Activated CD8-positive, alpha-beta T cell treated with anti-CD3 and anti-CD28 coated beads, Interleukin-2, amount 10 ng/mL, durations not matched to agents 7 days and 5 days (primary cell): ENCODE results near the gene TULP4. TPM values are rescaled to one million over a fixed set of nuclear protein-coding genes. Genes with fewer than 3 reads are reported as not detected.
A peak's percentile ranks its signal among the peaks of the same experiment; 100 is the strongest.
"Not testable (repeated sequence)": the region's sequence is repeated elsewhere in the genome, so short reads cannot be mapped to it uniquely, and the experiment has no call there.

ENCODE experiments used
- ATAC-seq: fragments of 150-1000 bp; cut with Tn5 transposase; one replicate; pipeline ENCODE4 v1.10.0; 2021; ENCODE audit warnings: moderate library complexity
- CTCF ChIA-PET: fragments of 350-600 bp; sonication (Branson Sonifier 250); formaldehyde crosslinking; loops from one replicate; lab custom pipeline; 2021; ENCODE audit warnings: antibody characterized with exemption; lab: Charles Lee
- POLR2A ChIA-PET: fragments of 350-600 bp; sonication (Branson Sonifier 250); formaldehyde crosslinking; loops from one replicate; lab custom pipeline; 2021; ENCODE audit warnings: antibody characterized with exemption; lab: Charles Lee
- DNase-seq: peaks from one replicate; pipeline ENCODE4 v3.0.0-alpha.2; 2020
- H3K27ac Mint-ChIP-seq: one replicate; pipeline ENCODE4 v1.8.0; 2021; ENCODE audit warnings: mild to moderate bottlenecking, mixed read lengths
- H3K27me3 Mint-ChIP-seq: one replicate; pipeline ENCODE4 v1.8.0; 2021; ENCODE audit warnings: low read depth, mixed read lengths
- H3K36me3 Mint-ChIP-seq: one replicate; pipeline ENCODE4 v1.8.0; 2021; ENCODE audit warnings: low read depth, mixed read lengths
- H3K4me1 Mint-ChIP-seq: one replicate; pipeline ENCODE4 v1.8.0; 2021; ENCODE audit warnings: low read depth, mixed read lengths
- H3K4me3 Mint-ChIP-seq: one replicate; pipeline ENCODE4 v1.8.0; 2021; ENCODE audit warnings: mild to moderate bottlenecking, mixed read lengths
- H3K9me3 Mint-ChIP-seq: one replicate; pipeline ENCODE4 v1.8.0; 2022; ENCODE audit warnings: mixed read lengths; ENCODE audit not compliant: insufficient read depth
- total RNA-seq, 2 experiments: library from RNA; stranded (reverse); gene quantifications; one replicate each; pipeline ENCODE4 v1.2.3, GENCODE V29; 2021

Gene TULP4
- total RNA-seq, 2 experiments from 2014 or later, result 29.6 to 33.9 TPM

GRCh38 chr6:158545043-158545966 lies 233.0 kb downstream of the TULP4 start:
- ATAC-seq (no peak), DNase-seq (no peak)
- POLR2A ChIA-PET, result interaction anchor here (0.6 to 0.7 kb wide), 2 partner anchors 14 to 1637 kb away, joined by 3 to 4 read pairs; partner anchors contain the start of gene TMEM181
- Mint-ChIP-seq H3K27me3 (peaks cover 9% of the 10 kb centered on the region), H3K27ac (no peak overlapping the region), H3K36me3 (no peaks in the 10 kb centered on the region), H3K9me3 (no peaks in the 10 kb centered on the region), H3K4me3 (no peak overlapping the region), H3K4me1 (no peaks in the 10 kb centered on the region)
- CTCF ChIA-PET, result interaction anchor here (0.6 kb wide), 1 partner anchor 351 kb away, joined by 3 read pairs; no protein-coding TSS in a partner anchor

- DNase-seq (no peak), ATAC-seq (no peak)
- Mint-ChIP-seq H3K36me3 (no peaks in the 10 kb centered on the region), H3K27ac (no peak overlapping the region), H3K27me3 (peaks cover 9% of the 10 kb centered on the region), H3K4me3 (no peak overlapping the region), H3K4me1 (no peaks in the 10 kb centered on the region), H3K9me3 (no peaks in the 10 kb centered on the region)
- CTCF ChIA-PET, result interaction anchor here (0.9 kb wide), 1 partner anchor 463 kb away, joined by 3 read pairs; no protein-coding TSS in a partner anchor
- POLR2A ChIA-PET, result no interaction called here
Observed at GRCh38 chr6:158548418-158549161, 236.3 kb downstream of the TULP4 start.

GRCh38 chr6:158552055-158552795 lies 240.0 kb downstream of the TULP4 start:
- no peak for ATAC-seq
- CTCF ChIA-PET, result interaction anchor here (1.0 to 1.7 kb wide), 5 partner anchors 7 to 338 kb away, joined by 3 to 4 read pairs (median 3); no protein-coding TSS in a partner anchor
- Mint-ChIP-seq H3K9me3 (no peaks in the 10 kb centered on the region), H3K27ac (no peak overlapping the region), H3K4me1 (peaks cover 6% of the 10 kb centered on the region), H3K27me3 (peaks cover 13% of the 10 kb centered on the region), H3K4me3 (no peak overlapping the region), H3K36me3 (no peaks in the 10 kb centered on the region)
- POLR2A ChIA-PET, result no interaction called here
- DNase-seq, result no peak

- Mint-ChIP-seq H3K4me1 (peaks cover 6% of the 10 kb centered on the region), H3K9me3 (no peaks in the 10 kb centered on the region), H3K27ac (no peak overlapping the region), H3K27me3 (peaks cover 14% of the 10 kb centered on the region), H3K36me3 (no peaks in the 10 kb centered on the region), H3K4me3 (no peak overlapping the region)
- ATAC-seq (no peak), DNase-seq (no peak)
- ChIA-PET POLR2A (no interaction called here), CTCF (interaction anchor here (1.1 to 1.7 kb wide), 3 partner anchors 15 to 339 kb away, joined by 3 to 4 read pairs (median 4); no protein-coding TSS in a partner anchor)
Observed at GRCh38 chr6:158552796-158553138, 240.5 kb downstream of the TULP4 start.

- no peak overlapping the region for H3K4me3 Mint-ChIP-seq
- peaks cover 16% of the 10 kb centered on the region for H3K27me3 Mint-ChIP-seq
- CTCF ChIA-PET, result interaction anchor here (1.0 to 3.8 kb wide), 3 partner anchors 16 to 341 kb away, joined by 4 to 11 read pairs (median 6); no protein-coding TSS in a partner anchor
- H3K36me3 Mint-ChIP-seq, result no peaks in the 10 kb centered on the region
- H3K27ac Mint-ChIP-seq, result no peak overlapping the region
- POLR2A ChIA-PET, result no interaction called here
- no peak for ATAC-seq
- H3K4me1 Mint-ChIP-seq, result peaks cover 14% of the 10 kb centered on the region
- no peak for DNase-seq
- no peaks in the 10 kb centered on the region for H3K9me3 Mint-ChIP-seq
Observed at GRCh38 chr6:158554611-158555361, 242.5 kb downstream of the TULP4 start.

GRCh38 chr6:158556113-158556512 lies 243.8 kb downstream of the TULP4 start:
- Mint-ChIP-seq H3K27me3 (peaks cover 16% of the 10 kb centered on the region), H3K27ac (no peak overlapping the region), H3K4me3 (no peak overlapping the region), H3K36me3 (peaks cover 2% of the 10 kb centered on the region), H3K4me1 (peaks cover 17% of the 10 kb centered on the region), H3K9me3 (no peaks in the 10 kb centered on the region)
- ATAC-seq (no peak), DNase-seq (no peak)
- ChIA-PET POLR2A (interaction anchor here (0.7 kb wide), 1 partner anchor 27 kb away, joined by 3 read pairs; no protein-coding TSS in a partner anchor), CTCF (interaction anchor here (3.8 kb wide), 1 partner anchor 342 kb away, joined by 11 read pairs; no protein-coding TSS in a partner anchor)

- CTCF ChIA-PET, result interaction anchor here (1.0 to 3.8 kb wide), 3 partner anchors 38 to 343 kb away, joined by 3 to 11 read pairs (median 6); no protein-coding TSS in a partner anchor
- not testable (repeated sequence) for H3K27ac Mint-ChIP-seq, H3K36me3 Mint-ChIP-seq, H3K4me3 Mint-ChIP-seq, ATAC-seq, DNase-seq, H3K9me3 Mint-ChIP-seq
- Mint-ChIP-seq H3K27me3 (peaks cover 16% of the 10 kb centered on the region), H3K4me1 (peaks cover 27% of the 10 kb centered on the region)
- POLR2A ChIA-PET, result interaction anchor here (0.6 kb wide), 1 partner anchor 38 kb away, joined by 3 read pairs; no protein-coding TSS in a partner anchor
Observed at GRCh38 chr6:158557110-158557509, 244.8 kb downstream of the TULP4 start.

- no peaks in the 10 kb centered on the region for H3K9me3 Mint-ChIP-seq
- peaks cover 11% of the 10 kb centered on the region for H3K27me3 Mint-ChIP-seq
Observed at GRCh38 chr6:158557927-158558326, 245.7 kb downstream of the TULP4 start.

GRCh38 chr6:158558415-158559306 lies 246.4 kb downstream of the TULP4 start:
- H3K36me3 Mint-ChIP-seq, result peaks cover 15% of the 10 kb centered on the region
- H3K4me1 Mint-ChIP-seq, result peaks cover 39% of the 10 kb centered on the region
- peak overlapping the region; percentile 67 for H3K27ac Mint-ChIP-seq
- CTCF ChIA-PET, result interaction anchor here (0.7 to 3.8 kb wide), 5 partner anchors 7 to 344 kb away, joined by 3 to 11 read pairs (median 3); no protein-coding TSS in a partner anchor
- peak overlapping the region; percentile 52 for H3K4me3 Mint-ChIP-seq
- DNase-seq (no peak), ATAC-seq (no peak)
- H3K9me3 Mint-ChIP-seq, result no peaks in the 10 kb centered on the region
- H3K27me3 Mint-ChIP-seq, result peaks cover 11% of the 10 kb centered on the region
- POLR2A ChIA-PET, result interaction anchor here (0.6 to 1.7 kb wide), 5 partner anchors 9 to 90 kb away, joined by 3 to 7 read pairs (median 3); no protein-coding TSS in a partner anchor

More at GRCh38 chr6:158557927-158558326, 245.7 kb downstream of the TULP4 start:
- no peak for DNase-seq
- ATAC-seq, result no peak
- Mint-ChIP-seq H3K4me3 (no peak overlapping the region), H3K36me3 (peaks cover 12% of the 10 kb centered on the region), H3K27ac (no peak overlapping the region), H3K4me1 (peaks cover 36% of the 10 kb centered on the region)
- POLR2A ChIA-PET, result no interaction called here
- CTCF ChIA-PET, result interaction anchor here (1.0 to 3.8 kb wide), 3 partner anchors 39 to 344 kb away, joined by 3 to 11 read pairs (median 6); no protein-coding TSS in a partner anchor
